K562 (cell line): ENCODE data around the gene SLC34A3. TPM values are rescaled to one million over a fixed set of nuclear protein-coding genes. Genes with fewer than 3 reads are reported as not detected.
A peak's percentile ranks its signal among the peaks of the same experiment; 100 is the strongest.
"Not testable (repeated sequence)": the region's sequence is repeated elsewhere in the genome, so short reads cannot be mapped to it uniquely, and the experiment has no call there.

Source experiments
- ATAC-seq: fragments of 200-7000 bp; cut with Tn5 transposase; 3 replicates; pipeline ENCODE4 v1.9.1; 2020; ENCODE audit warnings: moderate library complexity
- BruUV-seq: library from RNA; stranded (reverse); fragments of 400-500 nt; replicated peaks from 2 replicates; lab custom pipeline; 2021; lab: Mats Ljungman, UMichigan
- CTCF ChIA-PET: fragments of 300-600 bp; formaldehyde crosslinking; extraction: SDS; loops from one replicate; lab custom pipeline; 2021; ENCODE audit warnings: low intra/inter-chr PET ratio; lab: Yijun Ruan, JAX
- POLR2A ChIA-PET: fragments of 300-600, 350-650 bp; sonication (Branson Sonifier 250); formaldehyde crosslinking; extraction: SDS; loops from one replicate; lab custom pipeline; 2021; ENCODE audit warnings: antibody characterized with exemption, inconsistent platforms; lab: Yijun Ruan, JAX
- DNase-seq, 4 experiments: peaks; one replicate each; pipeline versions ENCODE4 v3.0.0 to v3.0.0-alpha.2; 2011 to 2018; ENCODE audit warnings: low spot score in 3 of 4, mixed read lengths in 3 of 4; ENCODE audit errors: extremely low read depth in 1 of 4
- FAIRE-seq: peaks from 2 replicates; lab custom pipeline; 2011; peaks lifted over from hg19 to GRCh38; lab: Jason Lieb, UNC
- H2AFZ ChIP-seq: 2 replicates; pipeline ENCODE4 v1.6.0; 2011; ENCODE audit warnings: low read depth, low read length, control low read depth, inconsistent platforms
- H3K27ac ChIP-seq: fragments of 200-600 bp; 3 replicates; pipeline ENCODE4 v1.8.0; 2011; ENCODE audit warnings: low read depth, mild to moderate bottlenecking, control low read depth, inconsistent platforms, low read length, moderate library complexity, mixed read lengths; ENCODE audit errors: extremely low read depth
- H3K27me3 ChIP-seq, 2 experiments: fragments of 300-600 bp in 1 of 2; 2 replicates in 1 of 2; 3 replicates in 1 of 2; pipeline versions ENCODE4 v1.6.0 to v1.8.0; 2011; ENCODE audit warnings: inconsistent platforms in 2 of 2, low read length in 2 of 2, mild to moderate bottlenecking in 1 of 2, mixed read lengths in 1 of 2, moderate library complexity in 1 of 2; ENCODE audit not compliant: control insufficient read depth in 2 of 2, insufficient read depth in 2 of 2
- H3K36me3 ChIP-seq: fragments of 300-600 bp; 3 replicates; pipeline ENCODE4 v1.8.0; 2011; ENCODE audit warnings: mild to moderate bottlenecking, low read length, inconsistent platforms; ENCODE audit not compliant: control insufficient read depth, insufficient read depth
- H3K4me1 ChIP-seq, 2 experiments: fragments of 200-600 bp in 1 of 2; replicated peaks in 1 of 2; 2 replicates in 1 of 2; 3 replicates in 1 of 2; pipeline versions ENCODE4 v1.5.1 to v1.8.0; 2011; ENCODE audit warnings: inconsistent platforms in 2 of 2, low read length in 2 of 2, mild to moderate bottlenecking in 1 of 2, mixed read lengths in 1 of 2, moderate library complexity in 1 of 2; ENCODE audit not compliant: control insufficient read depth in 2 of 2, insufficient read depth in 2 of 2
- H3K4me2 ChIP-seq: 2 replicates; pipeline ENCODE4 v1.6.1; 2011; ENCODE audit warnings: low read length, control low read depth, inconsistent platforms, mixed read lengths; ENCODE audit not compliant: insufficient read depth
- H3K4me3 ChIP-seq: fragments of 200-600 bp; sonication (generic), shearing (Covaris generic); 2 replicates; pipeline ENCODE4 v1.5.1; 2016; ENCODE audit warnings: control low read depth, inconsistent platforms
- H3K79me2 ChIP-seq: fragments of 200-600 bp; 3 replicates; pipeline ENCODE4 v1.8.0; 2011; ENCODE audit warnings: low read length, inconsistent platforms; ENCODE audit not compliant: control insufficient read depth, insufficient read depth
- H3K9ac ChIP-seq, 2 experiments: 2 replicates each; pipeline versions ENCODE4 v1.6.0 to v1.6.1; 2011; ENCODE audit warnings: low read depth in 2 of 2, low read length in 2 of 2, control low read depth in 1 of 2, inconsistent platforms in 1 of 2, mild to moderate bottlenecking in 1 of 2, mixed read lengths in 1 of 2; ENCODE audit not compliant: insufficient read depth in 1 of 2
- H3K9me1 ChIP-seq: one replicate; pipeline ENCODE4 v1.6.0; 2011; ENCODE audit warnings: inconsistent platforms, mild to moderate bottlenecking, low read length, moderate library complexity; ENCODE audit not compliant: control insufficient read depth, insufficient read depth
- H3K9me3 ChIP-seq: replicated peaks from 2 replicates; pipeline ENCODE4 v1.5.1; 2011; ENCODE audit warnings: low read depth, low read length, inconsistent platforms; ENCODE audit not compliant: control insufficient read depth, insufficient read depth
- H4K20me1 ChIP-seq: replicated peaks from 2 replicates; pipeline ENCODE4 v1.6.1; 2011; ENCODE audit warnings: low read length, inconsistent platforms, mixed read lengths; ENCODE audit not compliant: control insufficient read depth, insufficient read depth
- ATF1 ChIP-seq, 2 experiments: fragments of 450-650 bp in 1 of 2; IDR thresholded peaks; 2 replicates each; pipeline ENCODE4 v1.6.1; 2016; ENCODE audit warnings: missing compliant biosample characterization in 1 of 2, missing genetic modification characterization in 1 of 2
- ATF7 ChIP-seq: fragments of 450-650 bp; IDR thresholded peaks from 2 replicates; pipeline ENCODE4 v1.7.1; 2014; ENCODE audit warnings: mild to moderate bottlenecking, moderate library complexity
- CREB1 ChIP-seq, 2 experiments: sonication (generic) in 1 of 2; formaldehyde crosslinking in 1 of 2; IDR thresholded peaks; 2 replicates each; pipeline versions ENCODE4 v1.6.1 to v1.8.0; 2012 to 2022; ENCODE audit warnings: inconsistent platforms in 1 of 2, mild to moderate bottlenecking in 1 of 2, missing genetic modification reagents in 1 of 2, moderate library complexity in 1 of 2
- CTBP1 ChIP-seq: fragments of 450-650 bp; IDR thresholded peaks from 2 replicates; pipeline ENCODE4 v1.6.1; 2016; ENCODE audit warnings: borderline replicate concordance
- CTCF ChIP-seq, 3 experiments: IDR thresholded peaks in 2 of 3; conservative IDR thresholded peaks in 1 of 3; 2 replicates each; pipeline ENCODE4 v1.5.1; 2011 to 2012; ENCODE audit warnings: low read length in 3 of 3, mild to moderate bottlenecking in 3 of 3, control low read depth in 2 of 3, improper control_type of control experiment in 1 of 3, inconsistent platforms in 1 of 3, low read depth in 1 of 3, mixed read lengths in 1 of 3, moderate library complexity in 1 of 3; ENCODE audit not compliant: insufficient read depth in 2 of 3
- RAD21 ChIP-seq, 2 experiments: fragments of 250-450 bp in 1 of 2; fragments of 450-650 bp in 1 of 2; sonication (Bioruptor Pico) in 1 of 2; formaldehyde crosslinking in 1 of 2; IDR thresholded peaks in 1 of 2; conservative IDR thresholded peaks in 1 of 2; 2 replicates each; pipeline versions ENCODE4 v1.4.0 to v1.8.0; 2020 to 2022; ENCODE audit warnings: mild to moderate bottlenecking in 2 of 2, moderate library complexity in 1 of 2
- ZBTB11 ChIP-seq, 3 experiments: fragments of 200-800 bp in 1 of 3; fragments of 250-450 bp in 1 of 3; fragments of 450-650 bp in 1 of 3; sonication (Bioruptor Pico) in 1 of 3; sonication (Bioruptor generic) in 1 of 3; formaldehyde crosslinking in 1 of 3; IDR thresholded peaks; 2 replicates each; pipeline versions ENCODE4 v1.6.1 to v1.8.0; 2016 to 2022; ENCODE audit warnings: mild to moderate bottlenecking in 2 of 3, missing genetic modification characterization in 2 of 3, missing compliant biosample characterization in 1 of 3, moderate library complexity in 1 of 3
- ZBTB33 ChIP-seq: sonication (generic); formaldehyde crosslinking; IDR thresholded peaks from 2 replicates; pipeline ENCODE4 v1.8.1; 2023; ENCODE audit warnings: mild to moderate bottlenecking, missing genetic modification reagents
- WGBS: fragments of 100-300 bp; shearing (Covaris generic); methylation state at CpG from one replicate; pipeline ENCODE4 v1.1.6; 2016; ENCODE audit warnings: low coverage, mixed read lengths; ENCODE audit not compliant: insufficient coverage; ENCODE audit errors: missing lambda C conversion rate; 5-methylcytosine and 5-hydroxymethylcytosine counted together
- in situ Hi-C: fragments of 300-500 bp; cut with MboI; formaldehyde crosslinking; loops from 4 replicates; pipeline ENCODE4 v1.15.0; 2018; ENCODE audit warnings: inconsistent platforms, mixed read lengths
- intact Hi-C: fragments of 100-400 bp; cut with micrococcal nuclease; formaldehyde crosslinking; loops from 2 replicates; pipeline ENCODE4 v1.14.2; 2022
- polyA plus RNA-seq, 8 experiments: library from polyadenylated mRNA; depleted of rRNA in 4 of 8; stranded (reverse) in 5 of 8; unstranded in 3 of 8; fragments of >200 nt; fragmentation: Nextera tagmentation in 2 of 8; fragmentation: Illumina TruSeq in 1 of 8; extraction: Ambion mirVana in 2 of 8; extraction: Trizol in 1 of 8; gene quantifications; 2 replicates each; pipeline versions ENCODE4 v1.2.1 to v1.2.3, GENCODE V29; 2011 to 2014; ENCODE audit warnings: inconsistent platforms in 1 of 8, missing spikeins in 1 of 8
- total RNA-seq, 7 experiments: library from RNA; depleted of rRNA in 6 of 7; stranded (reverse); fragments of >200 nt in 6 of 7; fragmentation: Illumina TruSeq in 2 of 7; extraction: Trizol in 2 of 7; gene quantifications; 2 replicates each; pipeline versions ENCODE4 v1.2.1 to v1.2.3, GENCODE V29; 2011 to 2021; ENCODE audit warnings: low replicate concordance in 1 of 7

The SLC34A3 gene
- total and polyA plus RNA-seq, 9 of the 15 experiments (the other 6 are each of a cell fraction or from before 2014, with no cell fraction given) = not detected

- peaks cover 66% of the 10 kb centered on the region; the same call in 2 of the 3 replicates for H3K36me3 ChIP-seq
- DNase-seq = peak in 1 of 4 experiments; percentile 54
- H3K9me1 ChIP-seq; H3K27ac ChIP-seq; BruUV-seq; H3K9me3 ChIP-seq; H4K20me1 ChIP-seq; intact Hi-C loops; in situ Hi-C loops; H3K27me3 ChIP-seq; H3K79me2 ChIP-seq; H3K4me2 ChIP-seq; H2AFZ ChIP-seq; H3K9ac ChIP-seq; H3K4me3 ChIP-seq; CTCF ChIA-PET; TF ChIP-seq ATF1 (CRISPR knock-in tag; IDR thresholded peaks at IDR 0.05); CREB1 (IDR thresholded peaks at IDR 0.05): not testable (repeated sequence)
- POLR2A ChIA-PET = interaction anchor here (0.6 to 2.4 kb wide), 8 partner anchors 15 to 427 kb away, joined by 3 to 13 read pairs (median 3); partner anchors contain the start of genes TOR4A and TUBB4B
- H3K4me1 ChIP-seq = peaks cover 0 to 31% of the 10 kb centered on the region in 2 experiments; a peak in 2 of 5 replicates
- 27% methylated on average over 14 of the region's 15 CpGs for WGBS
- ATAC-seq = peak; percentile 72
- peak; percentile 35 for FAIRE-seq
- TF ChIP-seq CTCF (IDR thresholded peaks at IDR 0.05 in 2 of 3, conservative IDR thresholded peaks at IDR 0.05 in 1 of 3; ENCODE audit: insufficient read depth in 2 of 3, low read depth in 1 of 3, low read length in 3 of 3) (peak; percentile 33 to 59 (median 42); a peak in 5 of 6 replicates), RAD21 (CRISPR knock-in tag; conservative IDR thresholded peaks at IDR 0.05 in 1 of 2, IDR thresholded peaks at IDR 0.05 in 1 of 2) (peak; percentile 29 to 58; a peak in 3 of 4 replicates), ZBTB11 (CRISPR knock-in tag; IDR thresholded peaks at IDR 0.05) (0 out of 6 replicates have a peak, but pooled peaks of 1 of the 3 experiments have one; percentile 39), ZBTB33 (CRISPR knock-in tag) (peak; percentile 75), CTBP1 (0 out of 2 replicates have a peak, but pooled peaks have one; percentile 12), ATF1 (tag; IDR thresholded peaks at IDR 0.05) (peak; percentile 69), ATF7 (0 out of 2 replicates have a peak, but pooled peaks have one; percentile 38), CREB1 (CRISPR knock-in tag; IDR thresholded peaks at IDR 0.05) (0 out of 2 replicates have a peak, but pooled peaks have one; percentile 34)
Observed at GRCh38 chr9:137262173-137262908, 31.6 kb downstream of the SLC34A3 start.
